GM11168 (cell line): Measurements from ENCODE around the gene ITIH4.

Source experiments
- in situ Hi-C: fragments of 300-500 bp; cut with MboI; formaldehyde crosslinking; loops from one replicate; pipeline ENCODE4 v1.12.0; 2022; ENCODE audit warnings: low sequenced_read_pairs; ENCODE audit not compliant: unreplicated experiment

The ITIH4 gene

GRCh38 chr3:52774066-52774713 is 56.3 kb downstream of the ITIH4 start:
- in situ Hi-C loops = no loop called here

GRCh38 chr3:52773361-52774065 is 57.0 kb downstream of the ITIH4 start:
- in situ Hi-C loops = no loop called here

- in situ Hi-C loops = no loop called here
These were observed 58.8 kb downstream of the ITIH4 start for GRCh38 chr3:52771702-52772101.

GRCh38 chr3:52771334-52771681 is 59.2 kb downstream of the ITIH4 start:
- in situ Hi-C loops = no loop called here

- in situ Hi-C loops = no loop called here
These were observed 59.8 kb downstream of the ITIH4 start, which contains the start of gene NEK4 for GRCh38 chr3:52770496-52771333. Gene NEK4, minus strand, starts transcription at chr3:52770940. Its CDS starts 194 bp downstream, at chr3:52770746.

GRCh38 chr3:52769786-52770455 is 60.6 kb downstream of the ITIH4 start:
- in situ Hi-C loops = no loop called here

- in situ Hi-C loops = no loop called here
These were observed 67.0 kb downstream of the ITIH4 start for GRCh38 chr3:52763466-52763865.
